HEK293 (cell line): Measurements from ENCODE around the gene CCND1.

Experiments used
- AEBP2 ChIP-seq: fragments of 450-650 bp; formaldehyde crosslinking; IDR thresholded peaks from 2 replicates; pipeline ENCODE4 v1.5.1; 2016; ENCODE audit warnings: missing biosample characterization, missing genetic modification characterization, borderline replicate concordance
- ZNF558 ChIP-seq: fragments of 450-650 bp; formaldehyde crosslinking; IDR thresholded peaks from 2 replicates; pipeline ENCODE4 v1.5.1; 2016; ENCODE audit warnings: missing biosample characterization, missing genetic modification characterization
- TF ChIP-seq, protein P1 (sequence below): fragments of 450-650 bp; formaldehyde crosslinking; optimal IDR thresholded peaks from 2 replicates; pipeline ENCODE3; 2016; ENCODE audit warnings: missing biosample characterization, mild to moderate bottlenecking, missing genetic modification characterization

DNA sequence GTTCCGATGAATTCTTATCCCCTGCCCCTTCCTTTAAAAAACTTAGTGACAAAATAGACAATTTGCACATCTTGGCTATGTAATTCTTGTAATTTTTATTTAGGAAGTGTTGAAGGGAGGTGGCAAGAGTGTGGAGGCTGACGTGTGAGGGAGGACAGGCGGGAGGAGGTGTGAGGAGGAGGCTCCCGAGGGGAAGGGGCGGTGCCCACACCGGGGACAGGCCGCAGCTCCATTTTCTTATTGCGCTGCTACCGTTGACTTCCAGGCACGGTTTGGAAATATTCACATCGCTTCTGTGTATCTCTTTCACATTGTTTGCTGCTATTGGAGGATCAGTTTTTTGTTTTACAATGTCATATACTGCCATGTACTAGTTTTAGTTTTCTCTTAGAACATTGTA lies 12.0 kb downstream of the CCND1 start:
- TF ChIP-seq ZNF558 (tag by site-specific recombination): no peak
- TF ChIP-seq AEBP2 (tag by site-specific recombination): no peak
- TF ChIP-seq, protein P1, sequence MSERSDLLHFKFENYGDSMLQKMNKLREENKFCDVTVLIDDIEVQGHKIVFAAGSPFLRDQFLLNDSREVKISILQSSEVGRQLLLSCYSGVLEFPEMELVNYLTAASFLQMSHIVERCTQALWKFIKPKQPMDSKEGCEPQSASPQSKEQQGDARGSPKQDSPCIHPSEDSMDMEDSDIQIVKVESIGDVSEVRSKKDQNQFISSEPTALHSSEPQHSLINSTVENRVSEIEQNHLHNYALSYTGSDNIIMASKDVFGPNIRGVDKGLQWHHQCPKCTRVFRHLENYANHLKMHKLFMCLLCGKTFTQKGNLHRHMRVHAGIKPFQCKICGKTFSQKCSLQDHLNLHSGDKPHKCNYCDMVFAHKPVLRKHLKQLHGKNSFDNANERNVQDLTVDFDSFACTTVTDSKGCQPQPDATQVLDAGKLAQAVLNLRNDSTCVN (tag by site-specific recombination): no peak
